Fibroblast of pulmonary artery (primary cell): ENCODE measurements around the gene MSI2.
"Not testable (repeated sequence)": the region's sequence is repeated elsewhere in the genome, so short reads cannot be mapped to it uniquely, and the experiment has no call there.

Experiments used
- DNase-seq: peaks from one replicate; pipeline ENCODE4 v3.0.0-alpha.2; 2010; ENCODE audit warnings: low read depth
- H3K4me3 ChIP-seq: replicated peaks from 2 replicates; pipeline ENCODE4 v1.5.1; 2011; ENCODE audit warnings: low read depth, mild to moderate bottlenecking, control low read depth, low read length, moderate library complexity
- CTCF ChIP-seq: IDR thresholded peaks from 2 replicates; pipeline ENCODE4 v1.5.1; 2011; ENCODE audit warnings: mild to moderate bottlenecking, control low read depth, low read length, inconsistent platforms; ENCODE audit errors: missing control alignments

Gene MSI2

GRCh38 chr17:57294629-57295501, 38.5 kb downstream of the MSI2 start:
- DNase-seq: no peak
- no peak overlapping the region for H3K4me3 ChIP-seq
- no peak for TF ChIP-seq CTCF

DNA sequence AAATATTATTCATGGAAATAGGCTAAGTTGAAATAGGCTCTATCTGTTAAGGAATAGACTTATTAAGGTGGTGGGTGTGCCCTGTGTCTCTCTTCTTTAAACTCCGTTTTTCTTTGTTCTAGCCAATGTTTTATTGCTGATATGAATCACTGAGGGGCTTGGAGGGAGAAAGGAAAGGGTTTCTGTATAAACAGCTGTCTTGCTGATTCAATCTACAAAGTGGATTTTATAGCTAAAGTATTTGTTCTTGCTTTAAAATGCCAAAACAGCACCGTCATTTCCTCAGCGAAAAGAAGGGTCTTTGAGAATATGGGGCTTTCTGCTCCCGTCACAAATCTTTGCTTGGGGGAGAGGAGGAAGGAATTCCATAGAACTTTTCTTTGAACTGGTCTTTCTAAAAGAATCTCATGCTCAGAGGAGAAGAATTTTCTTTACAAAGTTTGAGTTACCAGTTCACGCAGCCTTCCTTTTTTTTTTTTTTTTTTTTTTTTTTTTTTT, 39.3 kb downstream of the MSI2 start:
- TF ChIP-seq CTCF: no peak
- no peak overlapping the region for H3K4me3 ChIP-seq
- peak; percentile 21 for DNase-seq

GRCh38 chr17:57296231-57296630, 39.9 kb downstream of the MSI2 start:
- no peak overlapping the region for H3K4me3 ChIP-seq
- DNase-seq: no peak
- TF ChIP-seq CTCF: no peak

- H3K4me3 ChIP-seq: no peak overlapping the region
- TF ChIP-seq CTCF: no peak
- no peak for DNase-seq
Measured at GRCh38 chr17:57299176-57299575, 42.9 kb downstream of the MSI2 start.

GRCh38 chr17:57300592-57300991, 44.3 kb downstream of the MSI2 start:
- not testable (repeated sequence) for H3K4me3 ChIP-seq, DNase-seq

DNA sequence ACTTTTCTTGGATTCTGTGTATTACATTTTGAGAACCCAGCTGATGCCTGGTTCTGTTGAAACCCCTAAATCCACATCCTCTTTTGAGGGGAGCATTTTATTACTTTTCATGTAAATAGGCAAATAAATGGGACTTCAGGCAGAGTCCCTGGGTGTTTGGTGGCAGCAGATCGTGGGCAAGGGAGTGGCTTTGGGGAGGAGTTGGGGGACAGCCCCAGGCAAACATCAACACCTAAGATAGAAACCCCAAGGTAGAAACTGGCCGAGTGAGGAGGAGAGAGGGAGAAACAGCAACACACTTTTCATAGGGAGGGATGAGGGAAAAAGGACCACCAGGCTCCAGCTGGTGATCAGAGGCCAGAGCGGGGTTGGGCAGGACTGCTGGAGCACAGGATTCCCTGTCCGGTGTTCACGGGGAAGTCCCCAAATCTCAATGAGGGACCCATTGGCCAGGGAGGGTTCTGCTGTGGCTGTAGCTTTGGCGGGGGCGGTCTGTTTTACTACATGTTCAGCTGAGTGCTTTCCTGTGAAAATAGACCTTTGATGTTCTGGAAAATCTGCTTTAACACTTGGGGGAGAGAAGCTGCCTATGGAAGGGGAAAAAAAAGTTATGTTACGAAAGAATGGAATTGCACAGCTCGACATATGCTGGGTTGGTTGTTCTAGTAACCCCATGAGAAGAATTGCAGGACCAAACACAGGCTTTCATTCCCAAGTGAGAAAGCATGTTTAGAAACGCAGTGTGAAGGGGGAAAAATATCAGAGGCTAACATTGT, 46.6 kb downstream of the MSI2 start:
- peak; percentile 10 for DNase-seq
- no peak for TF ChIP-seq CTCF
- no peak overlapping the region for H3K4me3 ChIP-seq

DNA sequence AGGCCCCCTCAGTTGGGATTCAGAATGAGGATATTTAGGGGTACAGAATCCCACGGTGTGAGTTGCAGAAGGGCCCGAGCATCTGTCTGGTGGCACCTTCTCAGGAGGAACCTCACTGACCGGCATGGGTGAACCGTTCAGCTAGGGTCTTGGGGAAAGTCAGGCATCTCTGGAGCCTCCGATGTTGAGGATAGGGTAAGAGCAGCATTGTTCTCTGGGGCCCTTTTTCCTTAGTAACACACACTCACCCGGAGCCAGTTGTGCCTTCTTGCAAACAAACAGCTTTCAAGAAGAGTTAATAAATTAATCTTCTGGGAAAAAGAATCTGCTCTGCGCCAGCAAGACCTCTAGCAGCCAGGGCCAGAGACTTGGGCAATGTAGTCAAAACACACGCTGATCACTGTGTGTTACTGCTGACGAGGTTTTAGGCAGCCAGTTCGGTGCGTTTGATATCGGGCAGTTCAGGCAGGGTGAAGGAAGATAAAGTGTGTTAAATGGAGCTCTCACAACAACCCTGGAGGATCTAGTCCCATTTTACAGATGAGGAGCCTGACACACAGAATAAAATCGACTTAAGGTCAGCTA, 48.9 kb downstream of the MSI2 start:
- H3K4me3 ChIP-seq: no peak overlapping the region
- DNase-seq: no peak
- TF ChIP-seq CTCF: no peak
